HepG2 (cell line): ENCODE data around the gene POGLUT3. TPM values are rescaled to one million over a fixed set of nuclear protein-coding genes. Genes with fewer than 3 reads are reported as not detected.

Source experiments
- CAMTA2 ChIP-seq: sonication (generic); formaldehyde crosslinking; IDR thresholded peaks from 2 replicates; pipeline ENCODE4 v1.4.0; 2020; ENCODE audit warnings: mild to moderate bottlenecking, missing genetic modification reagents, borderline replicate concordance
- DNMT3B ChIP-seq: conservative IDR thresholded peaks from 2 replicates; pipeline ENCODE4 v1.6.1; 2016; ENCODE audit warnings: missing biosample characterization, control low read depth
- FOSL2 ChIP-seq: sonication (generic); formaldehyde crosslinking; IDR thresholded peaks from 2 replicates; pipeline ENCODE4 v1.4.0; 2020; ENCODE audit warnings: missing genetic modification reagents
- GATA4 ChIP-seq: sonication (generic); IDR thresholded peaks from 2 replicates; pipeline ENCODE4 v1.6.1; 2016; ENCODE audit warnings: antibody characterized with exemption, low read depth, borderline replicate concordance
- HNRNPL ChIP-seq: fragments of 200-400 bp; formaldehyde crosslinking; IDR thresholded peaks from 2 replicates; pipeline ENCODE4 v1.6.1; 2017; ENCODE audit warnings: mild to moderate bottlenecking, low read depth, low read length
- IRF9 ChIP-seq: sonication (generic); formaldehyde crosslinking; IDR thresholded peaks from 2 replicates; pipeline ENCODE4 v1.8.0; 2022; ENCODE audit warnings: missing genetic modification reagents, mild to moderate bottlenecking, borderline replicate concordance
- KDM4B ChIP-seq: sonication (generic); formaldehyde crosslinking; IDR thresholded peaks from 2 replicates; pipeline ENCODE4 v1.4.0; 2020; ENCODE audit warnings: missing genetic modification reagents
- MTA1 ChIP-seq: sonication (generic); formaldehyde crosslinking; IDR thresholded peaks from 2 replicates; pipeline ENCODE4 v1.4.0; 2020; ENCODE audit warnings: missing genetic modification reagents, mild to moderate bottlenecking, borderline replicate concordance
- POLR2AphosphoS2 ChIP-seq: IDR thresholded peaks from 2 replicates; pipeline ENCODE4 v1.6.1; 2011; ENCODE audit warnings: low read depth, low read length, improper control_type of control experiment
- STAT5B ChIP-seq: sonication (generic); formaldehyde crosslinking; IDR thresholded peaks from 2 replicates; pipeline ENCODE4 v1.4.0; 2020; ENCODE audit warnings: missing genetic modification reagents
- TAF1 ChIP-seq: sonication (generic); formaldehyde crosslinking; IDR thresholded peaks from 2 replicates; pipeline ENCODE4 v1.4.0; 2020; ENCODE audit warnings: missing genetic modification reagents
- ZBTB39 ChIP-seq: sonication (generic); formaldehyde crosslinking; IDR thresholded peaks from 2 replicates; pipeline ENCODE4 v1.5.0; 2020; ENCODE audit warnings: missing genetic modification reagents
- ZNF180 ChIP-seq: sonication (generic); formaldehyde crosslinking; IDR thresholded peaks from 2 replicates; pipeline ENCODE4 v1.4.0; 2020; ENCODE audit warnings: low read depth, missing genetic modification reagents, borderline replicate concordance
- ZNF354B ChIP-seq: sonication (generic); formaldehyde crosslinking; IDR thresholded peaks from 2 replicates; pipeline ENCODE4 v1.8.0; 2022; ENCODE audit warnings: mild to moderate bottlenecking, missing genetic modification reagents
- ZNF776 ChIP-seq: sonication (generic); formaldehyde crosslinking; IDR thresholded peaks from 2 replicates; pipeline ENCODE4 v1.4.0; 2020; ENCODE audit warnings: mild to moderate bottlenecking, missing genetic modification reagents
- polyA plus RNA-seq, 8 experiments: library from polyadenylated mRNA; depleted of rRNA in 3 of 8; stranded (reverse) in 7 of 8; unstranded in 1 of 8; fragments of >200 nt; fragmentation: Illumina TruSeq in 4 of 8; extraction: Trizol in 4 of 8; gene quantifications; 2 replicates each; pipeline versions ENCODE4 v1.2.1 to v1.2.3, GENCODE V29; 2011 to 2016; ENCODE audit warnings: low read depth in 4 of 8, missing spikeins in 1 of 8, mixed read lengths in 1 of 8; ENCODE audit not compliant: insufficient read depth in 1 of 8
- total RNA-seq, 5 experiments: library from RNA; depleted of rRNA; stranded (reverse); fragments of >200 nt; fragmentation: Illumina TruSeq; extraction: Trizol; gene quantifications; 2 replicates each; pipeline ENCODE4 v1.2.3, GENCODE V29; 2016; ENCODE audit warnings: low read depth in 1 of 5
- TF ChIP-seq, protein P1 (sequence below): sonication (generic); formaldehyde crosslinking; IDR thresholded peaks from 2 replicates; pipeline ENCODE4 v1.4.0; 2020; ENCODE audit warnings: missing genetic modification reagents, low read depth, mild to moderate bottlenecking, borderline replicate concordance
- TF ChIP-seq, protein P2 (sequence below): sonication (generic); formaldehyde crosslinking; IDR thresholded peaks from 2 replicates; pipeline ENCODE4 v1.5.0; 2020; ENCODE audit warnings: mild to moderate bottlenecking, missing genetic modification reagents, borderline replicate concordance

The POGLUT3 gene
- total and polyA plus RNA-seq, 2 of the 13 experiments (the other 11 are each of a cell fraction or from before 2014, with no cell fraction given) = 14.3 to 22.0 TPM

GRCh38 chr11:108498046-108498815 is at the start of gene POGLUT3 (continued):
- no peak for TF ChIP-seq DNMT3B (CRISPR knock-in tag)
- TF ChIP-seq, protein P1, sequence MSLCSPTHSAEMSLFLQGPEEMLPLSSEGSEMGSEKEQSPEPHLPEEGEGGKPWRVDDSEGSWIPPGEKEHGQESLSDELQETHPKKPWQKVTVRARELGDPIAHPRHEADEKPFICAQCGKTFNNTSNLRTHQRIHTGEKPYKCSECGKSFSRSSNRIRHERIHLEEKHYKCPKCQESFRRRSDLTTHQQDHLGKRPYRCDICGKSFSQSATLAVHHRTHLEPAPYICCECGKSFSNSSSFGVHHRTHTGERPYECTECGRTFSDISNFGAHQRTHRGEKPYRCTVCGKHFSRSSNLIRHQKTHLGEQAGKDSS (CRISPR knock-in tag) = no peak
- no peak for TF ChIP-seq MTA1 (CRISPR knock-in tag)
- TF ChIP-seq KDM4B (CRISPR knock-in tag) = no peak
- no peak for TF ChIP-seq ZNF180 (CRISPR knock-in tag)
- TF ChIP-seq HNRNPL = no peak
- TF ChIP-seq GATA4 = no peak
- 0 out of 2 replicates have a peak, but pooled peaks have one; percentile 28 for TF ChIP-seq STAT5B (CRISPR knock-in tag)
- no peak for TF ChIP-seq CAMTA2 (CRISPR knock-in tag)
- TF ChIP-seq TAF1 (CRISPR knock-in tag) = no peak
- TF ChIP-seq ZNF354B (CRISPR knock-in tag) = no peak
- peak; percentile 71; the same call in 1 of the 2 replicates for TF ChIP-seq ZNF776
- no peak for TF ChIP-seq FOSL2 (CRISPR knock-in tag)
- TF ChIP-seq POLR2AphosphoS2 = no peak
- TF ChIP-seq IRF9 = 0 out of 2 replicates have a peak, but pooled peaks have one; percentile 43
- TF ChIP-seq, protein P2, sequence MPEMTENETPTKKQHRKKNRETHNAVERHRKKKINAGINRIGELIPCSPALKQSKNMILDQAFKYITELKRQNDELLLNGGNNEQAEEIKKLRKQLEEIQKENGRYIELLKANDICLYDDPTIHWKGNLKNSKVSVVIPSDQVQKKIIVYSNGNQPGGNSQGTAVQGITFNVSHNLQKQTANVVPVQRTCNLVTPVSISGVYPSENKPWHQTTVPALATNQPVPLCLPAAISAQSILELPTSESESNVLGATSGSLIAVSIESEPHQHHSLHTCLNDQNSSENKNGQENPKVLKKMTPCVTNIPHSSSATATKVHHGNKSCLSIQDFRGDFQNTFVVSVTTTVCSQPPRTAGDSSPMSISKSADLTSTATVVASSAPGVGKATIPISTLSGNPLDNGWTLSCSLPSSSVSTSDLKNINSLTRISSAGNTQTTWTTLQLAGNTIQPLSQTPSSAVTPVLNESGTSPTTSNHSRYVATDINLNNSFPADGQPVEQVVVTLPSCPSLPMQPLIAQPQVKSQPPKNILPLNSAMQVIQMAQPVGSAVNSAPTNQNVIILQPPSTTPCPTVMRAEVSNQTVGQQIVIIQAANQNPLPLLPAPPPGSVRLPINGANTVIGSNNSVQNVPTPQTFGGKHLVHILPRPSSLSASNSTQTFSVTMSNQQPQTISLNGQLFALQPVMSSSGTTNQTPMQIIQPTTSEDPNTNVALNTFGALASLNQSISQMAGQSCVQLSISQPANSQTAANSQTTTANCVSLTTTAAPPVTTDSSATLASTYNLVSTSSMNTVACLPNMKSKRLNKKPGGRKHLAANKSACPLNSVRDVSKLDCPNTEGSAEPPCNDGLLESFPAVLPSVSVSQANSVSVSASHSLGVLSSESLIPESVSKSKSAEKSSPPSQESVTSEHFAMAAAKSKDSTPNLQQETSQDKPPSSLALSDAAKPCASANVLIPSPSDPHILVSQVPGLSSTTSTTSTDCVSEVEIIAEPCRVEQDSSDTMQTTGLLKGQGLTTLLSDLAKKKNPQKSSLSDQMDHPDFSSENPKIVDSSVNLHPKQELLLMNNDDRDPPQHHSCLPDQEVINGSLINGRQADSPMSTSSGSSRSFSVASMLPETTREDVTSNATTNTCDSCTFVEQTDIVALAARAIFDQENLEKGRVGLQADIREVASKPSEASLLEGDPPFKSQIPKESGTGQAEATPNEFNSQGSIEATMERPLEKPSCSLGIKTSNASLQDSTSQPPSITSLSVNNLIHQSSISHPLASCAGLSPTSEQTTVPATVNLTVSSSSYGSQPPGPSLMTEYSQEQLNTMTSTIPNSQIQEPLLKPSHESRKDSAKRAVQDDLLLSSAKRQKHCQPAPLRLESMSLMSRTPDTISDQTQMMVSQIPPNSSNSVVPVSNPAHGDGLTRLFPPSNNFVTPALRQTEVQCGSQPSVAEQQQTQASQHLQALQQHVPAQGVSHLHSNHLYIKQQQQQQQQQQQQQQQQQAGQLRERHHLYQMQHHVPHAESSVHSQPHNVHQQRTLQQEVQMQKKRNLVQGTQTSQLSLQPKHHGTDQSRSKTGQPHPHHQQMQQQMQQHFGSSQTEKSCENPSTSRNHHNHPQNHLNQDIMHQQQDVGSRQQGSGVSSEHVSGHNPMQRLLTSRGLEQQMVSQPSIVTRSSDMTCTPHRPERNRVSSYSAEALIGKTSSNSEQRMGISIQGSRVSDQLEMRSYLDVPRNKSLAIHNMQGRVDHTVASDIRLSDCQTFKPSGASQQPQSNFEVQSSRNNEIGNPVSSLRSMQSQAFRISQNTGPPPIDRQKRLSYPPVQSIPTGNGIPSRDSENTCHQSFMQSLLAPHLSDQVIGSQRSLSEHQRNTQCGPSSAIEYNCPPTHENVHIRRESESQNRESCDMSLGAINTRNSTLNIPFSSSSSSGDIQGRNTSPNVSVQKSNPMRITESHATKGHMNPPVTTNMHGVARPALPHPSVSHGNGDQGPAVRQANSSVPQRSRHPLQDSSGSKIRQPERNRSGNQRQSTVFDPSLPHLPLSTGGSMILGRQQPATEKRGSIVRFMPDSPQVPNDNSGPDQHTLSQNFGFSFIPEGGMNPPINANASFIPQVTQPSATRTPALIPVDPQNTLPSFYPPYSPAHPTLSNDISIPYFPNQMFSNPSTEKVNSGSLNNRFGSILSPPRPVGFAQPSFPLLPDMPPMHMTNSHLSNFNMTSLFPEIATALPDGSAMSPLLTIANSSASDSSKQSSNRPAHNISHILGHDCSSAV (CRISPR knock-in tag) = no peak
- no peak for TF ChIP-seq ZBTB39
